Nephron (organoid): ENCODE results near the gene PLXNA4.

Experiments used
- H3K27ac Mint-ChIP-seq, 3 experiments: 2 replicates each; pipeline ENCODE4 v1.8.0; 2020; ENCODE audit warnings: mixed read lengths in 3 of 3, mild to moderate bottlenecking in 2 of 3, moderate library complexity in 1 of 3
- H3K27me3 Mint-ChIP-seq: 2 replicates; pipeline ENCODE4 v1.8.0; 2021; ENCODE audit warnings: low read depth, mild to moderate bottlenecking, moderate library complexity, mixed read lengths
- H3K36me3 Mint-ChIP-seq: 2 replicates; pipeline ENCODE4 v1.8.0; 2020; ENCODE audit warnings: low read depth, mixed read lengths
- H3K4me1 Mint-ChIP-seq: 2 replicates; pipeline ENCODE4 v1.8.0; 2020; ENCODE audit warnings: mixed read lengths
- H3K4me3 Mint-ChIP-seq, 3 experiments: 2 replicates each; pipeline ENCODE4 v1.8.0; 2020; ENCODE audit warnings: mild to moderate bottlenecking in 3 of 3, mixed read lengths in 3 of 3, moderate library complexity in 2 of 3
- H3K9me3 Mint-ChIP-seq: 2 replicates; pipeline ENCODE4 v1.8.0; 2020; ENCODE audit warnings: mixed read lengths
- TF ChIP-seq, protein P1 (sequence below), 3 experiments: fragments of 200-600 bp; sonication (generic); IDR thresholded peaks; one replicate each; pipeline ENCODE4 v1.5.0; 2021; ENCODE audit warnings: antibody characterized with exemption in 3 of 3; ENCODE audit not compliant: unreplicated experiment in 3 of 3

Gene PLXNA4

GRCh38 chr7:132536654-132537395, 39.4 kb downstream of the PLXNA4 start:
- H3K4me1 Mint-ChIP-seq = peaks cover 14% of the 10 kb centered on the region
- no peak overlapping the region for H3K27ac Mint-ChIP-seq
- H3K36me3 Mint-ChIP-seq = peaks cover 7% of the 10 kb centered on the region
- TF ChIP-seq, protein P1, sequence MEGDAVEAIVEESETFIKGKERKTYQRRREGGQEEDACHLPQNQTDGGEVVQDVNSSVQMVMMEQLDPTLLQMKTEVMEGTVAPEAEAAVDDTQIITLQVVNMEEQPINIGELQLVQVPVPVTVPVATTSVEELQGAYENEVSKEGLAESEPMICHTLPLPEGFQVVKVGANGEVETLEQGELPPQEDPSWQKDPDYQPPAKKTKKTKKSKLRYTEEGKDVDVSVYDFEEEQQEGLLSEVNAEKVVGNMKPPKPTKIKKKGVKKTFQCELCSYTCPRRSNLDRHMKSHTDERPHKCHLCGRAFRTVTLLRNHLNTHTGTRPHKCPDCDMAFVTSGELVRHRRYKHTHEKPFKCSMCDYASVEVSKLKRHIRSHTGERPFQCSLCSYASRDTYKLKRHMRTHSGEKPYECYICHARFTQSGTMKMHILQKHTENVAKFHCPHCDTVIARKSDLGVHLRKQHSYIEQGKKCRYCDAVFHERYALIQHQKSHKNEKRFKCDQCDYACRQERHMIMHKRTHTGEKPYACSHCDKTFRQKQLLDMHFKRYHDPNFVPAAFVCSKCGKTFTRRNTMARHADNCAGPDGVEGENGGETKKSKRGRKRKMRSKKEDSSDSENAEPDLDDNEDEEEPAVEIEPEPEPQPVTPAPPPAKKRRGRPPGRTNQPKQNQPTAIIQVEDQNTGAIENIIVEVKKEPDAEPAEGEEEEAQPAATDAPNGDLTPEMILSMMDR (IDR thresholded peaks at IDR 0.05; ENCODE audit: unreplicated experiment in 3 of 3) = no peak
- H3K27me3 Mint-ChIP-seq = peaks cover 22% of the 10 kb centered on the region
- H3K4me3 Mint-ChIP-seq = no peak overlapping the region
- H3K9me3 Mint-ChIP-seq = no peaks in the 10 kb centered on the region

- Mint-ChIP-seq H3K27me3 (peaks cover 16% of the 10 kb centered on the region), H3K27ac (no peak overlapping the region), H3K36me3 (peaks cover 5% of the 10 kb centered on the region), H3K9me3 (no peaks in the 10 kb centered on the region), H3K4me3 (no peak overlapping the region), H3K4me1 (peaks cover 14% of the 10 kb centered on the region)
- TF ChIP-seq, protein P1 (IDR thresholded peaks at IDR 0.05; ENCODE audit: unreplicated experiment in 3 of 3) = no peak
Observed at GRCh38 chr7:132533916-132534315, 42.4 kb downstream of the PLXNA4 start.

GRCh38 chr7:132532281-132532680, 44.0 kb downstream of the PLXNA4 start:
- H3K4me3 Mint-ChIP-seq = no peak overlapping the region
- no peaks in the 10 kb centered on the region for H3K9me3 Mint-ChIP-seq
- peaks cover 5% of the 10 kb centered on the region for H3K36me3 Mint-ChIP-seq
- no peak overlapping the region for H3K27ac Mint-ChIP-seq
- TF ChIP-seq, protein P1 (IDR thresholded peaks at IDR 0.05; ENCODE audit: unreplicated experiment in 3 of 3) = no peak
- H3K27me3 Mint-ChIP-seq = peaks cover 18% of the 10 kb centered on the region
- peaks cover 5% of the 10 kb centered on the region for H3K4me1 Mint-ChIP-seq

- no peak overlapping the region for H3K4me3 Mint-ChIP-seq
- peaks cover under 1% of the 10 kb centered on the region for H3K4me1 Mint-ChIP-seq
- H3K9me3 Mint-ChIP-seq = no peaks in the 10 kb centered on the region
- no peak overlapping the region for H3K27ac Mint-ChIP-seq
- H3K36me3 Mint-ChIP-seq = peaks cover 5% of the 10 kb centered on the region
- H3K27me3 Mint-ChIP-seq = peaks cover 19% of the 10 kb centered on the region
- TF ChIP-seq, protein P1 (IDR thresholded peaks at IDR 0.05; ENCODE audit: unreplicated experiment in 3 of 3) = no peak
Observed at GRCh38 chr7:132531562-132531961, 44.7 kb downstream of the PLXNA4 start.

- no peaks in the 10 kb centered on the region for H3K9me3 Mint-ChIP-seq
- no peak overlapping the region for H3K27ac Mint-ChIP-seq
- H3K4me1 Mint-ChIP-seq = no peaks in the 10 kb centered on the region
- peaks cover 31% of the 10 kb centered on the region for H3K27me3 Mint-ChIP-seq
- H3K36me3 Mint-ChIP-seq = no peaks in the 10 kb centered on the region
- H3K4me3 Mint-ChIP-seq = no peak overlapping the region
- TF ChIP-seq, protein P1 (IDR thresholded peaks at IDR 0.05; ENCODE audit: unreplicated experiment in 3 of 3) = no peak
Observed at GRCh38 chr7:132528695-132529094, 47.6 kb downstream of the PLXNA4 start.
